HTR-8/SVneo (cell line): ENCODE data around the gene KMT2C.

Experiments
- DNase-seq: peaks from one replicate; pipeline ENCODE4 v3.0.0; 2011; ENCODE audit warnings: low spot score, mixed read lengths; ENCODE audit not compliant: insufficient read length
- FAIRE-seq: peaks from 2 replicates; lab custom pipeline; 2011; peaks lifted over from hg19 to GRCh38; lab: Jason Lieb, UNC

Gene KMT2C

GRCh38 chr7:152162287-152162686 is 273.5 kb downstream of the KMT2C start:
- DNase-seq (no peak), FAIRE-seq (no peak)

GRCh38 chr7:152161171-152161570 is 274.6 kb downstream of the KMT2C start:
- FAIRE-seq (no peak), DNase-seq (no peak)

GRCh38 chr7:152158801-152159587 is 276.8 kb downstream of the KMT2C start:
- DNase-seq (no peak), FAIRE-seq (no peak)

GRCh38 chr7:152152267-152152666 is 283.5 kb downstream of the KMT2C start:
- DNase-seq, result no peak
- FAIRE-seq, result no peak

- no peak for FAIRE-seq
Measured at GRCh38 chr7:152149363-152149762, 286.4 kb downstream of the KMT2C start.

GRCh38 chr7:152148706-152149105 is 287.1 kb downstream of the KMT2C start:
- DNase-seq (no peak), FAIRE-seq (no peak)

More at GRCh38 chr7:152149363-152149762, 286.4 kb downstream of the KMT2C start:
- DNase-seq, result no peak

- DNase-seq (peak; percentile 36), FAIRE-seq (no peak)
Measured at GRCh38 chr7:152145853-152146466, 289.8 kb downstream of the KMT2C start.

GRCh38 chr7:152144557-152145245 is 291.1 kb downstream of the KMT2C start:
- DNase-seq (no peak), FAIRE-seq (no peak)

- DNase-seq (no peak), FAIRE-seq (no peak)
Measured at GRCh38 chr7:152142976-152143595, 292.7 kb downstream of the KMT2C start.

GRCh38 chr7:152140560-152140959 is 295.2 kb downstream of the KMT2C start:
- FAIRE-seq (no peak), DNase-seq (no peak)

GRCh38 chr7:152140067-152140466 is 295.7 kb downstream of the KMT2C start:
- DNase-seq, result no peak
- no peak for FAIRE-seq

GRCh38 chr7:152137476-152138025 is 298.3 kb downstream of the KMT2C start:
- DNase-seq, result no peak
- no peak for FAIRE-seq

- DNase-seq (no peak), FAIRE-seq (no peak)
Measured at GRCh38 chr7:152136686-152137085, 299.1 kb downstream of the KMT2C start.

- FAIRE-seq (no peak), DNase-seq (no peak)
Measured at GRCh38 chr7:152133804-152134203, 302.0 kb downstream of the KMT2C start.

GRCh38 chr7:152132812-152133211 is 303.0 kb downstream of the KMT2C start:
- no peak for FAIRE-seq
- no peak for DNase-seq

- no peak for FAIRE-seq
- DNase-seq, result no peak
Measured at GRCh38 chr7:152131981-152132494, 303.8 kb downstream of the KMT2C start.

- FAIRE-seq (no peak), DNase-seq (no peak)
Measured at GRCh38 chr7:152130658-152131590, 304.9 kb downstream of the KMT2C start.

GRCh38 chr7:152129682-152130081 is 306.1 kb downstream of the KMT2C start:
- no peak for FAIRE-seq
- no peak for DNase-seq
